ENCODE results near the gene TMEM201.

GRCh38 chr1:9590201-9590600, 1.5 kb downstream of the TMEM201 start:
- no peak for TF ChIP-seq CTCF (IDR thresholded peaks at IDR 0.05; ENCODE audit: insufficient read depth, low read length, poor library complexity, severe bottlenecking)
- no peak for TF ChIP-seq EZH2phosphoT487 (conservative IDR thresholded peaks at IDR 0.05; ENCODE audit: low read length)
